Progenitor cell of endocrine pancreas (in vitro differentiated cells): Measurements from ENCODE around the gene BUD13. TPM values are rescaled to one million over a fixed set of nuclear protein-coding genes. Genes with fewer than 3 reads are reported as not detected.

Experiments used
- DNase-seq: peaks from one replicate; pipeline ENCODE4 v3.0.0; 2021; ENCODE audit warnings: low spot score; ENCODE audit not compliant: unreplicated experiment
- H3K27ac Mint-ChIP-seq: 2 replicates; pipeline ENCODE4 v1.8.0; 2021; ENCODE audit warnings: mild to moderate bottlenecking, moderate library complexity, mixed read lengths
- H3K27me3 Mint-ChIP-seq: 2 replicates; pipeline ENCODE4 v1.8.0; 2021; ENCODE audit warnings: mixed read lengths
- H3K36me3 Mint-ChIP-seq: 2 replicates; pipeline ENCODE4 v1.8.0; 2022; ENCODE audit warnings: mixed read lengths; ENCODE audit not compliant: insufficient read depth
- H3K4me1 Mint-ChIP-seq: 2 replicates; pipeline ENCODE4 v1.8.0; 2021; ENCODE audit warnings: low read depth, mixed read lengths
- H3K4me3 Mint-ChIP-seq: 2 replicates; pipeline ENCODE4 v1.8.0; 2021; ENCODE audit warnings: low read depth, mild to moderate bottlenecking, moderate library complexity, mixed read lengths
- H3K9me3 Mint-ChIP-seq: 2 replicates; pipeline ENCODE4 v1.8.0; 2021; ENCODE audit warnings: low read depth, mixed read lengths
- total RNA-seq: library from RNA; stranded (reverse); gene quantifications from 2 replicates; pipeline ENCODE4 v1.2.1, GENCODE V29; 2021
- TF ChIP-seq, protein P1 (sequence below): fragments of 200-600 bp; sonication (generic); IDR thresholded peaks from one replicate; pipeline ENCODE4 v1.5.0; 2021; ENCODE audit warnings: antibody characterized with exemption, mild to moderate bottlenecking; ENCODE audit not compliant: unreplicated experiment

Gene BUD13
- total RNA-seq, 1 donor from 2014 or later, result 26.8 TPM

DNA sequence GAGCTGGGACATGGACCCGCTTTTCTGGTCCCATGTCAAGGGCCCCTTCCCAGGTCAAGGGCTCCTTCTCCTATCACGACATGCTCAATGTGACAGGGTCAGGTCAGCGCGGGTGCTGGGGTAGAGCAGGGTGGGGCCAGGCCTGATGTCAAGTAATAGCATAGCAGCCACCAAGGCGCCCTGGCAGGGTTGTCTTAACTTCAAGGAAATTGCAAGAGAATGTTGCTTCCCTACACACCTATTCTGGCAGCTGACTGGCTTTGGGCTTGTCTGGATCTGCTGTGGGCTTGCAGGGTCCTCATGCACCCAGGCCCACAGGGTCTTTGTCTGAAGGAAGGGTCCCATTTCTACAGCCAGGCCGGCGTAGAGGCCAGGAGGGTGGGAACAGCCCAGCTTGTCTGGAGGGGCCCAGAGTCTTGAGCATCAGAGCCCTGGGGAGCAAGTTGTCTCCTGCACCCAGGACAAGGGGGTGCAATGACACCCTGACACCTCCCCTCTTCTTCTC, 71.4 kb downstream of the BUD13 start:
- H3K4me1 Mint-ChIP-seq, result peaks cover 7% of the 10 kb centered on the region
- H3K27me3 Mint-ChIP-seq, result peaks cover 10% of the 10 kb centered on the region
- TF ChIP-seq, protein P1, sequence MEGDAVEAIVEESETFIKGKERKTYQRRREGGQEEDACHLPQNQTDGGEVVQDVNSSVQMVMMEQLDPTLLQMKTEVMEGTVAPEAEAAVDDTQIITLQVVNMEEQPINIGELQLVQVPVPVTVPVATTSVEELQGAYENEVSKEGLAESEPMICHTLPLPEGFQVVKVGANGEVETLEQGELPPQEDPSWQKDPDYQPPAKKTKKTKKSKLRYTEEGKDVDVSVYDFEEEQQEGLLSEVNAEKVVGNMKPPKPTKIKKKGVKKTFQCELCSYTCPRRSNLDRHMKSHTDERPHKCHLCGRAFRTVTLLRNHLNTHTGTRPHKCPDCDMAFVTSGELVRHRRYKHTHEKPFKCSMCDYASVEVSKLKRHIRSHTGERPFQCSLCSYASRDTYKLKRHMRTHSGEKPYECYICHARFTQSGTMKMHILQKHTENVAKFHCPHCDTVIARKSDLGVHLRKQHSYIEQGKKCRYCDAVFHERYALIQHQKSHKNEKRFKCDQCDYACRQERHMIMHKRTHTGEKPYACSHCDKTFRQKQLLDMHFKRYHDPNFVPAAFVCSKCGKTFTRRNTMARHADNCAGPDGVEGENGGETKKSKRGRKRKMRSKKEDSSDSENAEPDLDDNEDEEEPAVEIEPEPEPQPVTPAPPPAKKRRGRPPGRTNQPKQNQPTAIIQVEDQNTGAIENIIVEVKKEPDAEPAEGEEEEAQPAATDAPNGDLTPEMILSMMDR, result no peak
- H3K4me3 Mint-ChIP-seq, result no peak overlapping the region
- DNase-seq, result no peak
- no peaks in the 10 kb centered on the region for H3K9me3 Mint-ChIP-seq
- no peaks in the 10 kb centered on the region for H3K36me3 Mint-ChIP-seq
- H3K27ac Mint-ChIP-seq, result no peak overlapping the region

DNA sequence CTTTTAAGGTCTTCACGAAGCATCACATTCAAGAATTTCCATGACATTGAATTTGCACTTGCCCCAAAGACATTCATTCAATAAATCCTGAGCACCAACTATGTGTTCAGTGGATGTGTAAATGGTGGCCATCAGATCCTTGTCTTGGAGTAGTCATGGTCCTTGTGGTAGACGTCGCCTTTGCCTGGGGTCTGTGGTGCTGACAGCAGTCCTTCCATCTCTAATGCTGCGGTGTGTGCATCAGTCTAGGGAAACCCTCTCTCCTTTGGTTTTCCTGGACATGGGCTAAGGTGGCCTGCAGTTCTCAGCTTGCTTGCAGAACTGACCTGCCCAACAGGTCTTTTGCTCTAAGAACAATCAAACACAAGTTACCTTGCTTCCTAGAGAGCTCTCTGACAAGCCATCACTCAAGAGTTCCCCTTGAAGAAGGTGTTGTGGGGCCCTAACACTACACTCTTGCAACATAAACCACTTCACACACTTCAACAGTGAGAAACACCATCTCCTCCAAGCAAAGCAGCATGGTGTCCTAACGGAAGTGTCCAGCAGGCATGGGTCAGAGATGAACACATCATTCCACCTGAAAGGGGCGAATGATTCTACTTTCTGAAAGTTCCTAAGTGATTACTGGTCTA, 72.1 kb downstream of the BUD13 start:
- TF ChIP-seq, protein P1, result no peak
- peaks cover 4% of the 10 kb centered on the region for H3K27me3 Mint-ChIP-seq
- peaks cover 8% of the 10 kb centered on the region for H3K4me1 Mint-ChIP-seq
- no peak overlapping the region for H3K27ac Mint-ChIP-seq
- no peaks in the 10 kb centered on the region for H3K9me3 Mint-ChIP-seq
- DNase-seq, result no peak
- H3K36me3 Mint-ChIP-seq, result no peaks in the 10 kb centered on the region
- H3K4me3 Mint-ChIP-seq, result no peak overlapping the region

Other genes starting within 250 kb of the BUD13 start
- gene ZPR1, start 15.0 kb upstream of the BUD13 start, total RNA-seq, result 48.6 TPM in 2 replicates
- gene APOA5, start 18.9 kb upstream of the BUD13 start, total RNA-seq, result not detected in 2 replicates
- gene APOA4, start 50.3 kb upstream of the BUD13 start, total RNA-seq, result not detected in 2 replicates
- 14.9 and 16.3 TPM in 2 replicates for gene APOC3, start 56.9 kb upstream of the BUD13 start, total RNA-seq
- gene APOA1, start 64.6 kb upstream of the BUD13 start, total RNA-seq, result 189 and 203 TPM in 2 replicates